H9 (cell line): ENCODE results near the gene NKIRAS2. TPM values are rescaled to one million over a fixed set of nuclear protein-coding genes. Genes with fewer than 3 reads are reported as not detected.

Experiments used
- DNase-seq: peaks from one replicate; pipeline ENCODE4 v3.0.0-alpha.2; 2017
- H2AFZ ChIP-seq: one replicate; pipeline ENCODE4 v1.6.1; 2013; ENCODE audit warnings: mild to moderate bottlenecking, low read length, control low read depth, moderate library complexity
- H2AK5ac ChIP-seq: 2 replicates; pipeline ENCODE4 v1.6.1; 2013; ENCODE audit warnings: low read length, control low read depth, mixed read lengths; ENCODE audit not compliant: insufficient read length
- H2BK120ac ChIP-seq: one replicate; pipeline ENCODE4 v1.6.1; 2013; ENCODE audit warnings: low read depth, mild to moderate bottlenecking, low read length, control low read depth, inconsistent platforms; ENCODE audit not compliant: poor library complexity, severe bottlenecking
- H2BK12ac ChIP-seq: 2 replicates; pipeline ENCODE4 v1.6.1; 2013; ENCODE audit warnings: low read length, control low read depth, mixed read lengths, low read depth; ENCODE audit not compliant: insufficient read length
- H2BK15ac ChIP-seq: 2 replicates; pipeline ENCODE4 v1.6.1; 2013; ENCODE audit warnings: low read depth, low read length, control low read depth
- H2BK20ac ChIP-seq: one replicate; pipeline ENCODE4 v1.6.1; 2013; ENCODE audit warnings: low read depth, mild to moderate bottlenecking, low read length, control low read depth, inconsistent platforms; ENCODE audit not compliant: poor library complexity, severe bottlenecking
- H2BK5ac ChIP-seq: 2 replicates; pipeline ENCODE4 v1.6.1; 2013; ENCODE audit warnings: low read length, control low read depth, mixed read lengths; ENCODE audit not compliant: insufficient read length
- H3K14ac ChIP-seq: 2 replicates; pipeline ENCODE4 v1.6.1; 2013; ENCODE audit warnings: low read length, control low read depth; ENCODE audit not compliant: insufficient read depth
- H3K18ac ChIP-seq: 2 replicates; pipeline ENCODE4 v1.6.1; 2013; ENCODE audit warnings: low read depth, mild to moderate bottlenecking, mixed read lengths, low read length, control low read depth; ENCODE audit not compliant: insufficient read length
- H3K23ac ChIP-seq: 2 replicates; pipeline ENCODE4 v1.6.1; 2013; ENCODE audit warnings: low read length, control low read depth, mixed read lengths, low read depth; ENCODE audit not compliant: insufficient read length
- H3K23me2 ChIP-seq: 2 replicates; pipeline ENCODE4 v1.6.1; 2013; ENCODE audit warnings: low read depth, mild to moderate bottlenecking, mixed read lengths, low read length, control low read depth; ENCODE audit not compliant: insufficient read length, poor library complexity, severe bottlenecking
- H3K27ac ChIP-seq: 2 replicates; pipeline ENCODE4 v1.5.1; 2013; ENCODE audit warnings: low read length, control low read depth, mixed read lengths, low read depth; ENCODE audit not compliant: insufficient read length
- H3K27me3 ChIP-seq: 2 replicates; pipeline ENCODE4 v1.6.1; 2013; ENCODE audit warnings: low read length, control low read depth, inconsistent platforms; ENCODE audit not compliant: insufficient read depth
- H3K4ac ChIP-seq: 2 replicates; pipeline ENCODE4 v1.6.1; 2013; ENCODE audit warnings: low read depth, mild to moderate bottlenecking, control low read depth, inconsistent platforms, low read length, moderate library complexity
- H3K4me1 ChIP-seq: 2 replicates; pipeline ENCODE4 v1.6.1; 2013; ENCODE audit warnings: low read length, control low read depth, inconsistent platforms; ENCODE audit not compliant: insufficient read depth
- H3K4me2 ChIP-seq: 2 replicates; pipeline ENCODE4 v1.6.1; 2013; ENCODE audit warnings: low read length, control low read depth, mixed read lengths; ENCODE audit not compliant: insufficient read length, insufficient read depth
- H3K56ac ChIP-seq: 2 replicates; pipeline ENCODE4 v1.6.1; 2013; ENCODE audit warnings: low read depth, mild to moderate bottlenecking, mixed read lengths, low read length, control low read depth; ENCODE audit not compliant: insufficient read length
- H3K79me1 ChIP-seq: 2 replicates; pipeline ENCODE4 v1.6.1; 2013; ENCODE audit warnings: low read depth, mild to moderate bottlenecking, moderate library complexity, low read length, control low read depth, inconsistent platforms; ENCODE audit not compliant: insufficient read depth, poor library complexity, severe bottlenecking
- H3K79me2 ChIP-seq: 2 replicates; pipeline ENCODE4 v1.6.1; 2013; ENCODE audit warnings: low read length, control low read depth, inconsistent platforms; ENCODE audit not compliant: insufficient read depth
- H3K9ac ChIP-seq: 2 replicates; pipeline ENCODE4 v1.6.1; 2013; ENCODE audit warnings: low read length, control low read depth, mixed read lengths; ENCODE audit not compliant: insufficient read length; ENCODE audit errors: extremely low read depth
- H3K9me3 ChIP-seq: one replicate; pipeline ENCODE4 v1.6.1; 2013; ENCODE audit warnings: low read depth, low read length, inconsistent platforms; ENCODE audit not compliant: control insufficient read depth
- H3T11ph ChIP-seq: one replicate; pipeline ENCODE4 v1.6.1; 2013; ENCODE audit warnings: mild to moderate bottlenecking, low read length, control low read depth, inconsistent platforms
- H4K20me1 ChIP-seq: one replicate; pipeline ENCODE4 v1.6.1; 2013; ENCODE audit not compliant: control insufficient read depth, insufficient read length, insufficient read depth
- H4K5ac ChIP-seq: 2 replicates; pipeline ENCODE4 v1.6.1; 2013; ENCODE audit warnings: low read depth, mild to moderate bottlenecking, mixed read lengths, low read length, control low read depth; ENCODE audit not compliant: insufficient read length
- H4K8ac ChIP-seq: replicated peaks from 2 replicates; pipeline ENCODE4 v1.6.1; 2013; ENCODE audit warnings: low read length, control low read depth, mixed read lengths, low read depth; ENCODE audit not compliant: insufficient read length
- H4K91ac ChIP-seq: 2 replicates; pipeline ENCODE4 v1.6.1; 2013; ENCODE audit warnings: low read depth, mild to moderate bottlenecking, moderate library complexity, mixed read lengths, low read length, control low read depth; ENCODE audit not compliant: insufficient read length
- H3K27ac Mint-ChIP-seq, 3 experiments: 2 replicates in 2 of 3; 3 replicates in 1 of 3; pipeline ENCODE4 v1.8.0; 2020 to 2021; ENCODE audit warnings: mixed read lengths in 3 of 3, mild to moderate bottlenecking in 1 of 3, moderate library complexity in 1 of 3
- H3K27me3 Mint-ChIP-seq: 2 replicates; pipeline ENCODE4 v1.8.0; 2021; ENCODE audit warnings: low read depth, mild to moderate bottlenecking, moderate library complexity, mixed read lengths
- H3K36me3 Mint-ChIP-seq, 3 experiments: 2 replicates in 2 of 3; 3 replicates in 1 of 3; pipeline ENCODE4 v1.8.0; 2020 to 2021; ENCODE audit warnings: low read depth in 3 of 3, mixed read lengths in 3 of 3; ENCODE audit not compliant: insufficient read depth in 1 of 3
- H3K4me1 Mint-ChIP-seq, 2 experiments: 2 replicates each; pipeline ENCODE4 v1.8.0; 2020; ENCODE audit warnings: mixed read lengths in 2 of 2
- H3K4me3 Mint-ChIP-seq, 2 experiments: 2 replicates in 1 of 2; 3 replicates in 1 of 2; pipeline ENCODE4 v1.8.0; 2020 to 2021; ENCODE audit warnings: mild to moderate bottlenecking in 2 of 2, mixed read lengths in 2 of 2, moderate library complexity in 1 of 2
- H3K9me3 Mint-ChIP-seq, 2 experiments: 2 replicates in 1 of 2; 3 replicates in 1 of 2; pipeline ENCODE4 v1.8.0; 2020; ENCODE audit warnings: mild to moderate bottlenecking in 2 of 2, mixed read lengths in 2 of 2, moderate library complexity in 1 of 2
- CTCF ChIP-seq: fragments of 200-600 bp; sonication (generic); conservative IDR thresholded peaks from 3 replicates; pipeline ENCODE4 v1.8.0; 2021; ENCODE audit warnings: antibody characterized with exemption, mild to moderate bottlenecking
- WGBS: extraction: QIAGEN DNeasy Blood & Tissue Kit; methylation state at CpG from one replicate; pipeline ENCODE4 v1.1.7; 2013; ENCODE audit warnings: missing lambda C conversion rate, low lambda C conversion rate, mixed read lengths; ENCODE audit not compliant: insufficient read length; ENCODE audit errors: extremely low coverage; 5-methylcytosine and 5-hydroxymethylcytosine counted together
- total RNA-seq: library from RNA; stranded (reverse); gene quantifications from 2 replicates; pipeline ENCODE4 v1.2.1, GENCODE V29; 2021

NKIRAS2 gene
- total RNA-seq, 1 experiment from 2014 or later: 37.1 TPM

GRCh38 chr17:41998497-41998896 is 21.4 kb upstream of the NKIRAS2 start:
- no peak overlapping the region for H3K4me2 ChIP-seq
- no peak overlapping the region for H3K27ac Mint-ChIP-seq
- no peak overlapping the region for H3K9ac ChIP-seq
- H4K5ac ChIP-seq: no peak overlapping the region
- no peak overlapping the region for H4K8ac ChIP-seq
- H2BK5ac ChIP-seq: no peak overlapping the region
- no peak overlapping the region for H2BK120ac ChIP-seq
- H3K4ac ChIP-seq: no peak overlapping the region
- no peak overlapping the region for H3K56ac ChIP-seq
- no peak overlapping the region for H3K23ac ChIP-seq
- no peak overlapping the region for H2AK5ac ChIP-seq
- H3K4me3 Mint-ChIP-seq: no peak overlapping the region
- no peaks in the 10 kb centered on the region for H3K23me2 ChIP-seq
- TF ChIP-seq CTCF: no peak
- no peak overlapping the region for H3T11ph ChIP-seq
- H3K4me1 ChIP-seq: no peaks in the 10 kb centered on the region
- no peak overlapping the region for H3K18ac ChIP-seq
- no peak overlapping the region for H2BK20ac ChIP-seq
- H4K20me1 ChIP-seq: no peaks in the 10 kb centered on the region
- H3K14ac ChIP-seq: no peak overlapping the region
- H3K79me1 ChIP-seq: no peaks in the 10 kb centered on the region
- H2BK15ac ChIP-seq: no peak overlapping the region
- H3K9me3 ChIP-seq: no peaks in the 10 kb centered on the region
- peaks cover 45 to 86% (median 83%) of the 10 kb centered on the region in 3 experiments for H3K36me3 Mint-ChIP-seq
- no peaks in the 10 kb centered on the region for H3K9me3 Mint-ChIP-seq
- no peaks in the 10 kb centered on the region for H3K27me3 Mint-ChIP-seq
- H3K27ac ChIP-seq: no peak overlapping the region
- no peaks in the 10 kb centered on the region; the same call in 1 of the 2 replicates for H3K79me2 ChIP-seq
- no peaks in the 10 kb centered on the region for H3K27me3 ChIP-seq
- H2AFZ ChIP-seq: no peak overlapping the region
- WGBS: no CpG with 5 or more reads among the region's 2 CpGs
- DNase-seq: no peak
- H4K91ac ChIP-seq: no peak overlapping the region
- H2BK12ac ChIP-seq: no peak overlapping the region
- 0 out of 4 replicates have a peak, but pooled peaks cover 0 to 4% of the 10 kb centered on the region in 2 experiments for H3K4me1 Mint-ChIP-seq
